Keratinocyte (primary cell): ENCODE results near the gene IDI1.

Source experiments
- CTCF ChIP-seq, 3 experiments: IDR thresholded peaks in 1 of 3; conservative IDR thresholded peaks in 1 of 3; optimal IDR thresholded peaks in 1 of 3; 2 replicates in 2 of 3; 3 replicates in 1 of 3; pipeline versions ENCODE3 to v1.5.1; 2011; ENCODE audit warnings: low read length in 3 of 3, mild to moderate bottlenecking in 3 of 3, moderate library complexity in 2 of 3, control low read depth in 1 of 3, inconsistent platforms in 1 of 3; ENCODE audit not compliant: insufficient read depth in 2 of 3; ENCODE audit errors: extremely low read depth in 1 of 3
- EZH2 ChIP-seq: IDR thresholded peaks from one replicate; pipeline ENCODE4 v1.6.1; 2012; ENCODE audit warnings: inconsistent platforms, mild to moderate bottlenecking, low read length, moderate library complexity

DNA sequence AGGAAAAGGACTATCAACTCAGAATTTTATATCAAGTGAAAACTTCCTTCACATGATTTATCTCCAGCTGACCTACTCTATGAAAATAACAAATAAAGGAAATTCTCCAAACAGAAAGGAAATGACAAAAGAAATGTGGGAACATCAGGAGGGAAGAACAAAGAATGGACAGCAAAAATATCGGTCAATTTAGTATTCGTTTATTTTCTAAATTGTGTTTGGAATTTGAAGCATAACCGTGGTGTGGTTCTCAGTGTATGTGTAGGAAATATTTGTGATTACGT, 16.0 kb upstream of the IDI1 start:
- TF ChIP-seq EZH2 (no peak), CTCF (optimal IDR thresholded peaks at IDR 0.05 in 1 of 3, IDR thresholded peaks at IDR 0.05 in 1 of 3, conservative IDR thresholded peaks at IDR 0.05 in 1 of 3; ENCODE audit: extremely low read depth in 1 of 3, insufficient read depth in 2 of 3, low read length in 3 of 3) (no peak)
